ENCODE results near the gene KLHDC7B. TPM values are rescaled to one million over a fixed set of nuclear protein-coding genes. Genes with fewer than 3 reads are reported as not detected.

KLHDC7B gene
- total RNA-seq, 1 donor from 2014 or later, result 16.3 TPM

DNA sequence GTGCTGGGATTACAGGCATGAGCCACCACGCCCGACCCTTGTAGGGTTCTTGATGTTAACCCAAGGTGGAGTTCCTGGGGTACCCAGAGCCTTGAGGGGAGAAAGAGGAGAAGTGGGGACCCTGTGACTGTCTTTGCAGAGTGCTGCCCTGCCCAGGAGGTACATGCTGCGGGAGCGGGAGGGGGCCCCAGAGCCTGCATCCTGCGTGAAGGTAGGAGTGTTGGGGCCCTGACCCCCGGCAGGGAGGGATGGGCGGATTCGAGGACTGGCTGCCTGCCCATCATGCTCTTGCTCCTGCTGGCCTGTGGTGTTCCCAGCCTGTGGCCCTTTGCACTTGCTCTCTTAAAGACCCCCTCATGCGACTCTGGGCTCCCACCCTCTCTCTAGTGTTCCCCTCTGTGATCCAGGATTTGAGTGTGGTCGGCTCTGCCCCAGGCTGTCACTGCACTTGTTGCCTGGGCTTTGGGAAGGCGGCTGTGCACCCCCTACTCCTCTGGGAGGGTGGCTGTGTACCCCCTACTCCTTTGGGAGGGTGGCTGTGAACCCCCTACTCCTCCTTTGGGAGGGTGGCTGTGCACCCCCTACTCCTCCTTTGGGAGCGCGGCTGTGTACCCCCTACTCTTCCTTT, 24.8 kb upstream of the KLHDC7B start:
- TF ChIP-seq, protein P1, sequence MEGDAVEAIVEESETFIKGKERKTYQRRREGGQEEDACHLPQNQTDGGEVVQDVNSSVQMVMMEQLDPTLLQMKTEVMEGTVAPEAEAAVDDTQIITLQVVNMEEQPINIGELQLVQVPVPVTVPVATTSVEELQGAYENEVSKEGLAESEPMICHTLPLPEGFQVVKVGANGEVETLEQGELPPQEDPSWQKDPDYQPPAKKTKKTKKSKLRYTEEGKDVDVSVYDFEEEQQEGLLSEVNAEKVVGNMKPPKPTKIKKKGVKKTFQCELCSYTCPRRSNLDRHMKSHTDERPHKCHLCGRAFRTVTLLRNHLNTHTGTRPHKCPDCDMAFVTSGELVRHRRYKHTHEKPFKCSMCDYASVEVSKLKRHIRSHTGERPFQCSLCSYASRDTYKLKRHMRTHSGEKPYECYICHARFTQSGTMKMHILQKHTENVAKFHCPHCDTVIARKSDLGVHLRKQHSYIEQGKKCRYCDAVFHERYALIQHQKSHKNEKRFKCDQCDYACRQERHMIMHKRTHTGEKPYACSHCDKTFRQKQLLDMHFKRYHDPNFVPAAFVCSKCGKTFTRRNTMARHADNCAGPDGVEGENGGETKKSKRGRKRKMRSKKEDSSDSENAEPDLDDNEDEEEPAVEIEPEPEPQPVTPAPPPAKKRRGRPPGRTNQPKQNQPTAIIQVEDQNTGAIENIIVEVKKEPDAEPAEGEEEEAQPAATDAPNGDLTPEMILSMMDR (IDR thresholded peaks at IDR 0.05; ENCODE audit: insufficient read depth, low read length, poor library complexity, severe bottlenecking), result no peak
- no peak for DNase-seq (ENCODE audit: low read depth)
- H3K27me3 ChIP-seq (ENCODE audit: control insufficient read depth, insufficient read depth, low read length), result no peaks in the 10 kb centered on the region
- peaks cover 4% of the 10 kb centered on the region for H3K36me3 ChIP-seq (ENCODE audit: control insufficient read depth, insufficient read depth, low read length)
- no peak overlapping the region for H3K4me3 ChIP-seq (ENCODE audit: low read depth, low read length)

DNA sequence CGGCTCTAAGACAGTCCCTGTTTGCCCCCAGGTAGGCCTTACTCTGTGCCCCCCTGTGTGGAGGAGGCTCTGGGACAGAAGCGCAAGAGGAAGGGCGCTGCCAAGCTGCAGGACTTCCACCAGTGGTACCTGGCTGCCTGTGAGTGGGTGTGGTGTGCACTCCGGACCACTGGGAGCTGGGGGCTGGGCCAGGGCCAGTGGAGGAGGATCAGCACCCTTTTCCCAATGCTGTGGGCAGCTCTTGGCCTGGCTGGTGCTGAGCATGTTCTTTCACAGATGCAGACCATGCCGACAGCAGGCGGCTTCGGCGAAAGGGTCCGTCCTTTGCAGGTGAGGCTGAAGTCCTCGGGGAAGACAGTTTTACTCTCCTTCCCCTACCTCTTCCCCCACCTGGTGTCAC, 24.0 kb upstream of the KLHDC7B start:
- H3K4me3 ChIP-seq (ENCODE audit: low read depth, low read length), result no peak overlapping the region
- TF ChIP-seq, protein P1 (IDR thresholded peaks at IDR 0.05; ENCODE audit: insufficient read depth, low read length, poor library complexity, severe bottlenecking), result no peak
- H3K36me3 ChIP-seq (ENCODE audit: control insufficient read depth, insufficient read depth, low read length), result peaks cover 4% of the 10 kb centered on the region
- no peak for DNase-seq (ENCODE audit: low read depth)
- no peaks in the 10 kb centered on the region for H3K27me3 ChIP-seq (ENCODE audit: control insufficient read depth, insufficient read depth, low read length)

DNA sequence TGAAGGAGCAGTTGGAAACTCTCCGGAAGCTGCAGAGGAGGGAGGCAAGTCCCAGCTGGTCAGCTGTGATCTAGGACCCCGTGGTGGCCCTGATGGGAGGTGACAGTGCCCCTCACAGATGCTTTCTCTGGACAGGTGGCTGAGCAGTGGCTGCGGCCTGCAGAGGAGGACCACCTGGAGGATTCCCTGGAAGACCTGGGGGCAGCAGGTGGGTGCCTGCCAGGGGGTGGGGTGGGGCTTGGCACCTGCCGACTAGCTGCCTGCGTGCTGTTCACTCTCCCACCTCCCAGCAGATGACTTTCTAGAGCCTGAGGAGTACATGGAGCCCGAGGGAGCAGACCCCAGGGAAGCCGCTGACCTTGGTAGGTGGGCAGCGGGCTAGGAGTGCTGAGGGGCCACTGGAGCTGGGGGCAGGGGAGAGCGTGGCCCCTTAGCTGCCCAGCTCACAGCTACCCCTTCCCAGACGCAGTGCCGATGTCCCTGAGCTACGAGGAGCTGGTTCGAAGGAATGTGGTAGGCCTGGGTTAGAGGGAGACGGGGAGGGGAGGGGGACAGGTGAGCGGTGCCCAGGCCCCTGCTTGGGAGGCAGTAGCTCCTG, 23.4 kb upstream of the KLHDC7B start:
- H3K27me3 ChIP-seq (ENCODE audit: control insufficient read depth, insufficient read depth, low read length), result no peaks in the 10 kb centered on the region
- DNase-seq (ENCODE audit: low read depth), result no peak
- TF ChIP-seq, protein P1 (IDR thresholded peaks at IDR 0.05; ENCODE audit: insufficient read depth, low read length, poor library complexity, severe bottlenecking), result no peak
- H3K36me3 ChIP-seq (ENCODE audit: control insufficient read depth, insufficient read depth, low read length), result peaks cover 4% of the 10 kb centered on the region
- no peak overlapping the region for H3K4me3 ChIP-seq (ENCODE audit: low read depth, low read length)

DNA sequence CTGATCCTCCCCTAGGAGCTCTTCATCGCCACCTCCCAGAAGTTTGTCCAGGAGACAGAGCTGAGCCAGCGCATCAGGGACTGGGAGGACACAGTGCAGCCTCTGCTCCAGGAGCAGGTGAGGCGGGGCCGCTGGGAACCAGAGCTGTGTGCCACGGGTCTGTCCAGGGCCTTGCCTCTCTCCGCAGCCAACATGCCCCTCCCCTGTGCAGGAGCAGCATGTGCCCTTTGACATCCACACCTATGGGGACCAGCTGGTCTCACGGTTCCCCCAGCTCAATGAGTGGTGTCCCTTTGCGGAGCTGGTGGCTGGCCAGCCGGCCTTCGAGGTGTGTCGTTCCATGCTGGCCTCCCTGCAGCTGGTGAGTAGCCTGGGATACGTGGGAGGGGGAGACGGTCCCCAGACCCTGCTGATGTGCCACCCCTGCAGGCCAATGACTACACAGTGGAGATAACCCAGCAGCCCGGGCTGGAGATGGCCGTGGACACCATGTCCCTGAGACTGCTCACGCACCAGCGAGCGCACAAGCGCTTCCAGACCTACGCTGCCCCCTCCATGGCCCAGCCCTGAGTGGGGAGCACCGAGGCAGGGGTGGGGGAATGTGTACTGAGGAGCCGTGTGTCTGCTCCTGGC, 22.8 kb upstream of the KLHDC7B start:
- Histone ChIP-seq H3K4me3 (ENCODE audit: low read depth, low read length) (no peak overlapping the region), H3K36me3 (ENCODE audit: control insufficient read depth, insufficient read depth, low read length) (peaks cover 4% of the 10 kb centered on the region), H3K27me3 (ENCODE audit: control insufficient read depth, insufficient read depth, low read length) (no peaks in the 10 kb centered on the region)
- TF ChIP-seq, protein P1 (IDR thresholded peaks at IDR 0.05; ENCODE audit: insufficient read depth, low read length, poor library complexity, severe bottlenecking), result no peak
- DNase-seq (ENCODE audit: low read depth), result no peak

DNA sequence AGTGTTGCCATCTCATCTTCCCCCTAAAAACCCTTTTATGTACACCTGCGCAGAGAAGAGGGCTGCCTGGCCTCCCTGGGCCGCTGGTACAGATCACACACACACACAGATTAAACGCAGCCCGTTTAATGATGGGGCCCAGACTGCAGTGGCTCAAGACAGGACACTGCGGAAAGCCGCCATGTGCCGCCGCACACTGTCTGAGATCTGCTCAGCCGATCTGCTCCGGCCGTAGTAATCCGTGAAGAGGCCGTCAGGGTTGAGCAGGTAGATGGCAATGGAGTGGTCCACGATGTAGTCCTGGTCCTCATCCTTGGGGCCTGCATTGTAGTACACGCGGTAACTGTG, 22.3 kb upstream of the KLHDC7B start:
- DNase-seq (ENCODE audit: low read depth), result no peak
- TF ChIP-seq, protein P1 (IDR thresholded peaks at IDR 0.05; ENCODE audit: insufficient read depth, low read length, poor library complexity, severe bottlenecking), result no peak
- no peak overlapping the region for H3K4me3 ChIP-seq (ENCODE audit: low read depth, low read length)
- no peaks in the 10 kb centered on the region for H3K27me3 ChIP-seq (ENCODE audit: control insufficient read depth, insufficient read depth, low read length)
- H3K36me3 ChIP-seq (ENCODE audit: control insufficient read depth, insufficient read depth, low read length), result peaks cover 4% of the 10 kb centered on the region
